HUES64 (cell line): Measurements from ENCODE around the gene WNT4.

ENCODE experiments used
- H3K27ac ChIP-seq: 2 replicates; pipeline ENCODE4 v1.7.0; 2013; ENCODE audit warnings: low read depth, low read length, inconsistent platforms
- H3K27me3 ChIP-seq: 2 replicates; pipeline ENCODE4 v1.6.1; 2013; ENCODE audit warnings: mild to moderate bottlenecking, low read length; ENCODE audit not compliant: insufficient read depth
- H3K36me3 ChIP-seq: 2 replicates; pipeline ENCODE4 v1.6.1; 2013; ENCODE audit warnings: mild to moderate bottlenecking, low read length; ENCODE audit not compliant: insufficient read depth
- H3K4me1 ChIP-seq: 2 replicates; pipeline ENCODE4 v1.6.1; 2013; ENCODE audit warnings: mild to moderate bottlenecking, low read length, moderate library complexity; ENCODE audit not compliant: insufficient read depth
- H3K4me3 ChIP-seq: 2 replicates; pipeline ENCODE4 v1.5.1; 2013; ENCODE audit warnings: mild to moderate bottlenecking, low read length, moderate library complexity
- H3K9ac ChIP-seq: 2 replicates; pipeline ENCODE4 v1.6.1; 2013; ENCODE audit warnings: mild to moderate bottlenecking, low read depth, low read length
- H3K9me3 ChIP-seq: 2 replicates; pipeline ENCODE4 v1.6.1; 2013; ENCODE audit warnings: low read depth, low read length; ENCODE audit not compliant: insufficient read depth
- whole genome bisulfite sequencing: fragments of 150-250, 120-280 bp; methylation state at CpG from one replicate; pipeline ENCODE4 v1.1.7; 2013; ENCODE audit warnings: missing lambda C conversion rate; 5-methylcytosine and 5-hydroxymethylcytosine counted together

The WNT4 gene

DNA sequence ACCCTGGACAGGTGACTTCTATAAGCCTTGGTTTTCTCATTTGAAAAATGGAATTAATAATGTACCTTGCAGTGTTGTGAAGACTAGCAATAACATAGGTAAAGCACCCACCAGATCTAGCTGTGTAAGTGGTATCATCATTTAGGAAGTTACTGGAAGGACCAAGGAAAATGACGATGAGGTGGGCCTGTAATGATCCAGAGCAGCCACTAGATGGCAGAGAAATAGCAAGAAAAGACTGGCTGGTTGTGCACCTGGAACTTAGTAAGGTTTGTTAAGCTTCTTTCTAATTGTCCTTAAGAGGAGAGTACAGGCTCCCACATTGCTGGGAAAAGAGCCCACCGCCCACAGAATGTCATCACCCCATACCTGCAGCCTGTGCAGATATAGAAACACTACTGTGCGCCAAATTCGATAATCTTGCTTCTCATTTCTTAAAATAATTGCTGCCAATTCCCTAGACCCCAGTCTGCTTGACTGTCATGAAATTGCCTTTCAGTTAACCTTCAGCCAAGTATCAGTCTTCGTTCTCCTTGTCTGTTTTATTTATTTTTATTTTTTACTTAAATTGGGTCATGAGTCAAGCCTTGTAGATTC, 37.2 kb downstream of the WNT4 start:
- H3K9ac ChIP-seq = no peak overlapping the region
- H3K4me1 ChIP-seq = peaks cover 7% of the 10 kb centered on the region; the same call in 1 of the 2 replicates
- peaks cover 15% of the 10 kb centered on the region; the same call in 1 of the 2 replicates for H3K36me3 ChIP-seq
- no peaks in the 10 kb centered on the region for H3K9me3 ChIP-seq
- no peak overlapping the region for H3K27ac ChIP-seq
- H3K27me3 ChIP-seq = no peaks in the 10 kb centered on the region
- WGBS = 63% methylated on average over 5 of the region's 5 CpGs
- no peak overlapping the region for H3K4me3 ChIP-seq

- Histone ChIP-seq H3K27me3 (no peaks in the 10 kb centered on the region), H3K9ac (no peak overlapping the region), H3K4me1 (peaks cover 7% of the 10 kb centered on the region; the same call in 1 of the 2 replicates), H3K36me3 (peaks cover 18% of the 10 kb centered on the region; the same call in 1 of the 2 replicates), H3K27ac (no peak overlapping the region), H3K9me3 (no peaks in the 10 kb centered on the region), H3K4me3 (no peak overlapping the region)
- WGBS = over 99% methylated on average over 3 of the region's 6 CpGs
Measured at GRCh38 chr1:22104865-22105437, 37.9 kb downstream of the WNT4 start.

GRCh38 chr1:22104094-22104493, 38.8 kb downstream of the WNT4 start:
- H3K4me1 ChIP-seq = peaks cover 7% of the 10 kb centered on the region; the same call in 1 of the 2 replicates
- H3K9me3 ChIP-seq = no peaks in the 10 kb centered on the region
- no peak overlapping the region for H3K27ac ChIP-seq
- no peak overlapping the region for H3K4me3 ChIP-seq
- H3K27me3 ChIP-seq = no peaks in the 10 kb centered on the region
- WGBS = 91% methylated on average over 6 of the region's 6 CpGs
- H3K9ac ChIP-seq = no peak overlapping the region
- H3K36me3 ChIP-seq = peaks cover 18% of the 10 kb centered on the region; the same call in 1 of the 2 replicates

- Histone ChIP-seq H3K4me3 (no peak overlapping the region), H3K27ac (no peak overlapping the region), H3K4me1 (peaks cover 7% of the 10 kb centered on the region; the same call in 1 of the 2 replicates), H3K9me3 (no peaks in the 10 kb centered on the region), H3K36me3 (peaks cover 25% of the 10 kb centered on the region), H3K9ac (no peak overlapping the region), H3K27me3 (no peaks in the 10 kb centered on the region)
- 96% methylated on average over 3 of the region's 3 CpGs for WGBS
Measured at GRCh38 chr1:22102746-22103145, 40.2 kb downstream of the WNT4 start.

GRCh38 chr1:22101995-22102394, 40.9 kb downstream of the WNT4 start:
- WGBS = 97% methylated on average over 8 of the region's 8 CpGs

DNA sequence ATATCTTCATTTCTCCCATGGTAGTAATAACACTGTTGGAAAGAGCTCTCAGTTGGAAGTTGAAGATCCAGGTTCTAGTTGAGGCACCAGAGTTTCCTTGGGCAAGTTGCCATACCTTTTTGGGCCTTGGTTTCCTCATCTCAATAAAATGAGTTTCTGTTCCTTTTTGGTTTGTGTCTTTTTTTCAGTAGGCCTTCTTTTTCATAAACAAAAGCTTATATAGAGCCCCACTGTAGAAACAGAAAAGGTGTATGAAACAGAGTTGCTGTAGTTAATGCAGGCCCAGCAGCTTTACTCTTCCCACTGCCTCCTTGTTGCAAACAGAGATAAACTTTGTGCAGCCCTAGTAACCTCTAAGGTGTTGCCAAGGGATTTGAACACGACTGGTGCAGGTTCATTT, 41.7 kb downstream of the WNT4 start:
- peaks cover 35% of the 10 kb centered on the region for H3K36me3 ChIP-seq
- no peak overlapping the region for H3K27ac ChIP-seq
- no peak overlapping the region for H3K4me3 ChIP-seq
- H3K4me1 ChIP-seq = peaks cover 5% of the 10 kb centered on the region; the same call in 1 of the 2 replicates
- H3K27me3 ChIP-seq = no peaks in the 10 kb centered on the region
- no peaks in the 10 kb centered on the region for H3K9me3 ChIP-seq
- 75% methylated on average over 1 of the region's 1 CpG for WGBS
- no peak overlapping the region for H3K9ac ChIP-seq

More at GRCh38 chr1:22101995-22102394, 40.9 kb downstream of the WNT4 start:
- H3K36me3 ChIP-seq = peaks cover 28% of the 10 kb centered on the region
- H3K9me3 ChIP-seq = no peaks in the 10 kb centered on the region
- H3K4me3 ChIP-seq = no peak overlapping the region
- no peak overlapping the region for H3K9ac ChIP-seq
- no peak overlapping the region for H3K27ac ChIP-seq
- H3K27me3 ChIP-seq = no peaks in the 10 kb centered on the region
- H3K4me1 ChIP-seq = peaks cover 7% of the 10 kb centered on the region; the same call in 1 of the 2 replicates

GRCh38 chr1:22100168-22100567, 42.7 kb downstream of the WNT4 start:
- no peak overlapping the region for H3K9ac ChIP-seq
- H3K27me3 ChIP-seq = no peaks in the 10 kb centered on the region
- H3K4me1 ChIP-seq = no peaks in the 10 kb centered on the region
- H3K36me3 ChIP-seq = peaks cover 37% of the 10 kb centered on the region
- 98% methylated on average over 3 of the region's 3 CpGs for WGBS
- no peak overlapping the region for H3K4me3 ChIP-seq
- H3K27ac ChIP-seq = no peak overlapping the region
- no peaks in the 10 kb centered on the region for H3K9me3 ChIP-seq

- Histone ChIP-seq H3K27ac (no peak overlapping the region), H3K36me3 (peaks cover 46% of the 10 kb centered on the region), H3K9ac (no peak overlapping the region), H3K27me3 (no peaks in the 10 kb centered on the region), H3K4me3 (no peak overlapping the region), H3K4me1 (no peaks in the 10 kb centered on the region), H3K9me3 (no peaks in the 10 kb centered on the region)
- WGBS = 89% methylated on average over 10 of the region's 10 CpGs
Measured at GRCh38 chr1:22098752-22099151, 44.1 kb downstream of the WNT4 start.

- Histone ChIP-seq H3K9me3 (no peaks in the 10 kb centered on the region), H3K36me3 (peaks cover 60% of the 10 kb centered on the region), H3K4me3 (no peak overlapping the region), H3K4me1 (peaks cover 11% of the 10 kb centered on the region), H3K27ac (no peak overlapping the region), H3K9ac (no peak overlapping the region), H3K27me3 (no peaks in the 10 kb centered on the region)
- WGBS = 98% methylated on average over 3 of the region's 3 CpGs
Measured at GRCh38 chr1:22096463-22096862, 46.4 kb downstream of the WNT4 start.

DNA sequence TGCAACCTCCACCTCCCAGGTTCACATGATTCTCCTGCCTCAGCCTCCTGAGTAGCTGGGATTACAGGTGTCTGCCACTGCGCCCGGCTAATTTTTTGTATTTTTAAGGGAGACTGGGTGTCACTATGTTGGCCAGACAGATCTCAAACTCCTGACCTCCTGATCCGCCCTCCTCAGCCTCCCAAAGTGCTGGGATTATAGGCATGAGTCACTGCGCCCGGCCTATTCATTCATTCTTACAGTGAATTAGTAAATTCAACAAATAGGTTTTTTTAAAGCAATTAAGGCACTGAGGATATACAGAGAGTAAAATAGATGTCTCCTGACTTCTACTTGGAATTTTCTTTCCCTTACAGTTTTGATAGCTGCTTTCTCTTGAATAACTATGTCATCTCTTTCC, 46.9 kb downstream of the WNT4 start:
- Histone ChIP-seq H3K9ac (no peak overlapping the region), H3K4me3 (no peak overlapping the region), H3K4me1 (peaks cover 13% of the 10 kb centered on the region), H3K27ac (no peak overlapping the region), H3K27me3 (no peaks in the 10 kb centered on the region), H3K36me3 (peaks cover 61% of the 10 kb centered on the region), H3K9me3 (no peaks in the 10 kb centered on the region)
- 89% methylated on average over 5 of the region's 5 CpGs for whole genome bisulfite sequencing

DNA sequence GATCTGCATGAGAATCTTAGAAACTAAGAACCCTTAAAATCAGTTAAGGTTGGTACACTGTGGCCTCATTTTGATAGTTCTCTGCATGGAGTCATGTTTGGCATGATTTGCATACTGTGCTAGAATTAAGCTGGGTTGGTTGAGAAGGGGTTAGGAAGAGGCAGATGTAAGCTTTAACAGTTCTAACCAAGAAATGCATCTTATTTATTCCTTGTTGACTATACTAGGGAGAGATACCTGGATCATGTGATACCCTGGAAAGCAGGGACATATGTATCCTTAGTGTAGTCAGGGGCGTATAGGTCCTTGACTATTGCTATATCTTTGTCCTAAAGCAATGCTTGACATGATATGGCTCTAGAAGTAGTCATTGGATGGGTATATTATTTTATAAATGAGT, 49.4 kb downstream of the WNT4 start:
- Histone ChIP-seq H3K27me3 (no peaks in the 10 kb centered on the region), H3K4me3 (no peak overlapping the region), H3K9me3 (no peaks in the 10 kb centered on the region), H3K36me3 (peaks cover 54% of the 10 kb centered on the region), H3K27ac (no peak overlapping the region), H3K4me1 (peaks cover 39% of the 10 kb centered on the region), H3K9ac (no peak overlapping the region)
- 86% methylated on average over 1 of the region's 1 CpG for WGBS
